ENCODE data around the gene PCSK2.

PCSK2 gene

DNA sequence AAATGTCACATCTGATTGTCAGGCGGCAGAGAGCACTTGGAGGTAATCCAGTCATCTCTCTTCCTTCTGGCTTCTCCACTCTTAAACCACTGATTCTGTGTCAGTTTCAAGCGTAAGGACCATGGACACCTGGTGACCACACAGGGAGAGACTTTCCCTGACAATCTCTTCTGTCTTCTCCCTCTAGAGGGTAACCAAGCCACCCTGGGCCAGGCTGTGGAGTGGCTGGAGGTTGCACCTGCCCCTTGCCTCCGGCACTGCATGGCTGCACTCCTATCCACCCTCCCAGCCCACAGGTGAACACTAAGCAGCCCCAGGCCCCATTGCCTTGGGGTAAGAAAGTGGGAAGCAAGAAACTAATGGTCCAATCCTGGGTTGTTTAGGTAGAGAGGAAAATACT lies 225.6 kb downstream of the PCSK2 start:
- Histone ChIP-seq H3K27me3 (ENCODE audit: insufficient read depth, poor library complexity, severe bottlenecking) (peaks cover 7% of the 10 kb centered on the region), H3K27ac (ENCODE audit: poor library complexity, severe bottlenecking) (no peak overlapping the region), H3K4me1 (ENCODE audit: insufficient read depth, poor library complexity, severe bottlenecking) (no peaks in the 10 kb centered on the region), H3K4me3 (ENCODE audit: severe bottlenecking) (no peak overlapping the region), H3K36me3 (ENCODE audit: low read depth) (no peaks in the 10 kb centered on the region), H3K9me3 (ENCODE audit: severe bottlenecking) (no peaks in the 10 kb centered on the region)
- DNase-seq (ENCODE audit: low spot score) (no peak), ATAC-seq (ENCODE audit: low read depth) (0 out of 3 replicates have a peak, but pooled peaks have one; percentile 29)
- TF ChIP-seq CTCF (IDR thresholded peaks at IDR 0.05; ENCODE audit: poor library complexity, severe bottlenecking): no peak

- ATAC-seq (ENCODE audit: low read depth) (no peak), DNase-seq (ENCODE audit: low spot score) (no peak)
- Histone ChIP-seq H3K27me3 (ENCODE audit: insufficient read depth, poor library complexity, severe bottlenecking) (peaks cover 7% of the 10 kb centered on the region), H3K4me1 (ENCODE audit: insufficient read depth, poor library complexity, severe bottlenecking) (no peaks in the 10 kb centered on the region), H3K36me3 (ENCODE audit: low read depth) (no peaks in the 10 kb centered on the region), H3K4me3 (ENCODE audit: severe bottlenecking) (no peak overlapping the region), H3K27ac (ENCODE audit: poor library complexity, severe bottlenecking) (no peak overlapping the region), H3K9me3 (ENCODE audit: severe bottlenecking) (no peaks in the 10 kb centered on the region)
- TF ChIP-seq CTCF (IDR thresholded peaks at IDR 0.05; ENCODE audit: poor library complexity, severe bottlenecking): no peak
These were observed 226.8 kb downstream of the PCSK2 start for GRCh38 chr20:17453592-17453991.

GRCh38 chr20:17456279-17456678 lies 229.4 kb downstream of the PCSK2 start:
- Histone ChIP-seq H3K9me3 (ENCODE audit: severe bottlenecking) (no peaks in the 10 kb centered on the region), H3K27ac (ENCODE audit: poor library complexity, severe bottlenecking) (no peak overlapping the region), H3K4me3 (ENCODE audit: severe bottlenecking) (no peak overlapping the region), H3K4me1 (ENCODE audit: insufficient read depth, poor library complexity, severe bottlenecking) (no peaks in the 10 kb centered on the region), H3K27me3 (ENCODE audit: insufficient read depth, poor library complexity, severe bottlenecking) (peaks cover 7% of the 10 kb centered on the region), H3K36me3 (ENCODE audit: low read depth) (no peaks in the 10 kb centered on the region)
- DNase-seq (ENCODE audit: low spot score) (no peak), ATAC-seq (ENCODE audit: low read depth) (no peak)
- TF ChIP-seq CTCF (IDR thresholded peaks at IDR 0.05; ENCODE audit: poor library complexity, severe bottlenecking): no peak

GRCh38 chr20:17457079-17457478 lies 230.2 kb downstream of the PCSK2 start:
- ATAC-seq (ENCODE audit: low read depth) (no peak), DNase-seq (ENCODE audit: low spot score) (no peak)
- Histone ChIP-seq H3K36me3 (ENCODE audit: low read depth) (no peaks in the 10 kb centered on the region), H3K4me3 (ENCODE audit: severe bottlenecking) (no peak overlapping the region), H3K4me1 (ENCODE audit: insufficient read depth, poor library complexity, severe bottlenecking) (no peaks in the 10 kb centered on the region), H3K9me3 (ENCODE audit: severe bottlenecking) (no peaks in the 10 kb centered on the region), H3K27ac (ENCODE audit: poor library complexity, severe bottlenecking) (no peak overlapping the region), H3K27me3 (ENCODE audit: insufficient read depth, poor library complexity, severe bottlenecking) (peaks cover 7% of the 10 kb centered on the region)
- TF ChIP-seq CTCF (IDR thresholded peaks at IDR 0.05; ENCODE audit: poor library complexity, severe bottlenecking): no peak

GRCh38 chr20:17457588-17458190 lies 230.8 kb downstream of the PCSK2 start:
- Histone ChIP-seq H3K27me3 (ENCODE audit: insufficient read depth, poor library complexity, severe bottlenecking) (peaks cover under 1% of the 10 kb centered on the region), H3K27ac (ENCODE audit: poor library complexity, severe bottlenecking) (no peak overlapping the region), H3K36me3 (ENCODE audit: low read depth) (no peaks in the 10 kb centered on the region), H3K4me1 (ENCODE audit: insufficient read depth, poor library complexity, severe bottlenecking) (no peaks in the 10 kb centered on the region), H3K4me3 (ENCODE audit: severe bottlenecking) (no peak overlapping the region), H3K9me3 (ENCODE audit: severe bottlenecking) (no peaks in the 10 kb centered on the region)
- no peak for DNase-seq (ENCODE audit: low spot score)
- no peak for TF ChIP-seq CTCF (IDR thresholded peaks at IDR 0.05; ENCODE audit: poor library complexity, severe bottlenecking)
- ATAC-seq (ENCODE audit: low read depth): peak; percentile 17; the same call in 1 of the 3 replicates
